ENCODE measurements around the gene ENO2. TPM values are rescaled to one million over a fixed set of nuclear protein-coding genes. Genes with fewer than 3 reads are reported as not detected.
"Not testable (repeated sequence)": the region's sequence is repeated elsewhere in the genome, so short reads cannot be mapped to it uniquely, and the experiment has no call there.

The ENO2 gene
- total and polyA plus RNA-seq, 2 donors from 2014 or later, result 10.3 to 35.7 TPM

DNA sequence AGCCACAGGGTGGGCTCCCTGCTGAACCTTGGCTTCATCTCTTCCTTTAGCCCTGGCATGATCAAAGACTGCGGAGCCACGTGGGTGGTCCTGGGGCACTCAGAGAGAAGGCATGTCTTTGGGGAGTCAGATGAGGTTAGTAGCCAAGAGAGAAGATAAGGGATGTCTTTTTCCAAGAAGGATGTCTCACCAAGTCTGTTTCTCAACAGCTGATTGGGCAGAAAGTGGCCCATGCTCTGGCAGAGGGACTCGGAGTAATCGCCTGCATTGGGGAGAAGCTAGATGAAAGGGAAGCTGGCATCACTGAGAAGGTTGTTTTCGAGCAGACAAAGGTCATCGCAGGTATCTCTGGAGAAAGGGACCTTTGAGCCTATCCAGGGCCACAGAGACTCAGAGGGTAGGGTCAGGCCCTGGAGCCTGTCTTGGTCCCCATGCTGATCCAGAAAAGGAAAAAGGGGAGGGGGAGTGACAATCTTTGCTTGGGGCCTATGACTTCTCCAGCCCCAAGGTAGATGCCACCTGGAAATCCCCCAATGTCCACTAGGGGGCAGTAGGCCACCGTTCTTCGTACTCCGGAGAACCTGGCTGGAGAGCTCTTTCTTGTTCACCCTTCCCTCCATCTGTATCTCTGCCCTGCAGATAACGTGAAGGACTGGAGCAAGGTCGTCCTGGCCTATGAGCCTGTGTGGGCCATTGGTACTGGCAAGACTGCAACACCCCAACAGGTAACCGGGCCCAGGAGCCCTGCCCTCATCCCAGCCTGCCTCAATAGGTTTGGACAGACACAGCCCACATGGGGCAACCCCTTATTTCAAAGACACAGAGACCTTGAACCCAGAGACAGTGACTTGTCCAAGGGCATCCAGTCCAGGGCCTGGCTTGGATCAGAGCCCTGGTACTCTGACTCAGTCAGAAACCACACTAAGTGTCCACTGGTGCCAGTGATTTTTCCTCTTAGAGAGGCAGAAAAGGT is 45.0 kb upstream of the ENO2 start:
- intact Hi-C loops (cut with DNase I), result no loop called here
- TF ChIP-seq, protein P1, sequence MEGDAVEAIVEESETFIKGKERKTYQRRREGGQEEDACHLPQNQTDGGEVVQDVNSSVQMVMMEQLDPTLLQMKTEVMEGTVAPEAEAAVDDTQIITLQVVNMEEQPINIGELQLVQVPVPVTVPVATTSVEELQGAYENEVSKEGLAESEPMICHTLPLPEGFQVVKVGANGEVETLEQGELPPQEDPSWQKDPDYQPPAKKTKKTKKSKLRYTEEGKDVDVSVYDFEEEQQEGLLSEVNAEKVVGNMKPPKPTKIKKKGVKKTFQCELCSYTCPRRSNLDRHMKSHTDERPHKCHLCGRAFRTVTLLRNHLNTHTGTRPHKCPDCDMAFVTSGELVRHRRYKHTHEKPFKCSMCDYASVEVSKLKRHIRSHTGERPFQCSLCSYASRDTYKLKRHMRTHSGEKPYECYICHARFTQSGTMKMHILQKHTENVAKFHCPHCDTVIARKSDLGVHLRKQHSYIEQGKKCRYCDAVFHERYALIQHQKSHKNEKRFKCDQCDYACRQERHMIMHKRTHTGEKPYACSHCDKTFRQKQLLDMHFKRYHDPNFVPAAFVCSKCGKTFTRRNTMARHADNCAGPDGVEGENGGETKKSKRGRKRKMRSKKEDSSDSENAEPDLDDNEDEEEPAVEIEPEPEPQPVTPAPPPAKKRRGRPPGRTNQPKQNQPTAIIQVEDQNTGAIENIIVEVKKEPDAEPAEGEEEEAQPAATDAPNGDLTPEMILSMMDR (IDR thresholded peaks at IDR 0.05; ENCODE audit: borderline replicate concordance, extremely low read depth, insufficient read depth), result peak; percentile 78
- Histone ChIP-seq H3K27me3 (ENCODE audit: control insufficient read depth, insufficient read depth, low read length) (no peaks in the 10 kb centered on the region), H3K9me3 (ENCODE audit: control insufficient read depth in 2 of 3, insufficient read depth in 1 of 3, low read length in 3 of 3) (no peaks in the 10 kb centered on the region), H3K27ac (ENCODE audit: low read depth in 2 of 2, low read length in 2 of 2) (peak overlapping the region in 1 of 2 donors; percentile 95), H3K4me3 (ENCODE audit: low read length in 3 of 3) (peak overlapping the region in 1 of 3 donors; percentile 80), H3K9ac (ENCODE audit: low read length in 3 of 3) (peak overlapping the region in 2 of 3 donors; percentile 8 to 62), H3K4me1 (ENCODE audit: control insufficient read depth in 2 of 3, insufficient read depth in 2 of 3, low read depth in 1 of 3, low read length in 3 of 3) (peaks cover 0 to 40% (median 23%) of the 10 kb centered on the region in 3 donors), H3K36me3 (ENCODE audit: control insufficient read depth in 2 of 3, insufficient read depth in 3 of 3, low read length in 3 of 3) (peaks cover 7 to 27% (median 9%) of the 10 kb centered on the region in 3 donors)
- no peak for FAIRE-seq
- DNase-seq, result peak; percentile 85 to 93 (median 92)

DNA sequence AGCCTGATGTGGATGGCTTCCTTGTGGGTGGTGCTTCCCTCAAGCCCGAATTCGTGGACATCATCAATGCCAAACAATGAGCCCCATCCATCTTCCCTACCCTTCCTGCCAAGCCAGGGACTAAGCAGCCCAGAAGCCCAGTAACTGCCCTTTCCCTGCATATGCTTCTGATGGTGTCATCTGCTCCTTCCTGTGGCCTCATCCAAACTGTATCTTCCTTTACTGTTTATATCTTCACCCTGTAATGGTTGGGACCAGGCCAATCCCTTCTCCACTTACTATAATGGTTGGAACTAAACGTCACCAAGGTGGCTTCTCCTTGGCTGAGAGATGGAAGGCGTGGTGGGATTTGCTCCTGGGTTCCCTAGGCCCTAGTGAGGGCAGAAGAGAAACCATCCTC is 44.1 kb upstream of the ENO2 start:
- H3K4me3 ChIP-seq (ENCODE audit: low read length in 3 of 3); FAIRE-seq; H3K9me3 ChIP-seq (ENCODE audit: control insufficient read depth in 2 of 3, insufficient read depth in 1 of 3, low read length in 3 of 3); H3K27me3 ChIP-seq (ENCODE audit: control insufficient read depth, insufficient read depth, low read length); H3K27ac ChIP-seq (ENCODE audit: low read depth in 2 of 2, low read length in 2 of 2); H3K9ac ChIP-seq (ENCODE audit: low read length in 3 of 3); intact Hi-C loops (cut with DNase I): not testable (repeated sequence)
- DNase-seq, result peak in 1 of 5 donors; percentile 1
- peaks cover 0 to 40% (median 23%) of the 10 kb centered on the region in 3 donors for H3K4me1 ChIP-seq (ENCODE audit: control insufficient read depth in 2 of 3, insufficient read depth in 2 of 3, low read depth in 1 of 3, low read length in 3 of 3)
- peaks cover 7 to 20% (median 9%) of the 10 kb centered on the region in 3 donors for H3K36me3 ChIP-seq (ENCODE audit: control insufficient read depth in 2 of 3, insufficient read depth in 3 of 3, low read length in 3 of 3)

DNA sequence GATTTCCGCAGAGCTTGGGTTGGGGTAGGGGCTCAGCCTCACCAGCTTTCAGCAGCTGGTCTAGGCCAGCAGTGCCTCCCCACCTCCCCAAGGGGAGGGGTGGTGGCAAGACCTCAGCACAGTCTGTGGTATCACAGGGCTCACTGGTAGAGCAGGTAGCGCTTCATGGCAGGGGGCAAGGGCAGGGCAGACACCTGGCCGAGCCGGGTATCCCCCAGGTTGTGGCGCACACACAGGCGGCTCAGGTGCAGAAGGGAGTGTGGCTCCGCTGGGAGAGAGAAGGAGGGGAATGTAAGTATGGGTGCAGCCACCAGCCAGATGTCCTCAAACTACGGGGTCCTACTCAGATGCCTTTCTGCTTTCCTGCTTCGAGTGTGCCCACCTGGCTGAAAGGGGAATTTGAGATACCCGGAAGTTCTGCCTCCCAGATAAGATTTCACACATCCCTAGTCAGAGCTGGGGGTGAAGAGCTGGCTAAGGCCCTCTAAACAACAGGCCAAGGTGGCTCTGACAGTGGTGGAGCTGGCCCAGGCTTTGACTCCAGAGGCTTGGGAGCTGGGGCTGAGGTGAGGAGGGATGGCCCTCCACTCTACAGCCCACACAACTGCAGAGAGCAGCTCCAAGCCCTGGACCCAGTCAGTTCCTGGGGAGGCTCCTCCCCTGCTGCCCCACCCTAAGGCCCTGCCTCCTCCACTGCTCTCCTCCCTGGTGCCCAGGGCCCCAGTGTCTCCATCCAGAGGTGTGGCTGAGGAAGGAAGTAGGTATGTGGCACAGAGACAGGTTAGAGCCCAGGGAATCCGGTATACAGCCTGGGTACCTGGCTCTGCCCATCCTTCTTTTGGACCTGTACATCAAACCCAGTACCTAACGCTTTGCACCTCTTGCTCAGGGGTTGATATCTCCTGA is 43.1 kb upstream of the ENO2 start:
- Histone ChIP-seq H3K36me3 (ENCODE audit: control insufficient read depth in 2 of 3, insufficient read depth in 3 of 3, low read length in 3 of 3) (peaks cover 7 to 20% (median 9%) of the 10 kb centered on the region in 3 donors), H3K9me3 (ENCODE audit: control insufficient read depth in 2 of 3, insufficient read depth in 1 of 3, low read length in 3 of 3) (no peaks in the 10 kb centered on the region), H3K27ac (ENCODE audit: low read depth in 2 of 2, low read length in 2 of 2) (no peak overlapping the region), H3K27me3 (ENCODE audit: control insufficient read depth, insufficient read depth, low read length) (no peaks in the 10 kb centered on the region), H3K9ac (ENCODE audit: low read length in 3 of 3) (peak overlapping the region in 2 of 3 donors; percentile 17 to 22), H3K4me3 (ENCODE audit: low read length in 3 of 3) (peak overlapping the region in 2 of 3 donors; percentile 86 to 93), H3K4me1 (ENCODE audit: control insufficient read depth in 2 of 3, insufficient read depth in 2 of 3, low read depth in 1 of 3, low read length in 3 of 3) (peaks cover 0 to 40% (median 23%) of the 10 kb centered on the region in 3 donors)
- DNase-seq (peak in 1 of 5 donors; percentile 79), FAIRE-seq (no peak)
- intact Hi-C loops (cut with DNase I), result no loop called here
- TF ChIP-seq, protein P1 (IDR thresholded peaks at IDR 0.05; ENCODE audit: borderline replicate concordance, extremely low read depth, insufficient read depth), result no peak
